ENCODE results near the gene TRAF7.

TRAF7 gene

DNA sequence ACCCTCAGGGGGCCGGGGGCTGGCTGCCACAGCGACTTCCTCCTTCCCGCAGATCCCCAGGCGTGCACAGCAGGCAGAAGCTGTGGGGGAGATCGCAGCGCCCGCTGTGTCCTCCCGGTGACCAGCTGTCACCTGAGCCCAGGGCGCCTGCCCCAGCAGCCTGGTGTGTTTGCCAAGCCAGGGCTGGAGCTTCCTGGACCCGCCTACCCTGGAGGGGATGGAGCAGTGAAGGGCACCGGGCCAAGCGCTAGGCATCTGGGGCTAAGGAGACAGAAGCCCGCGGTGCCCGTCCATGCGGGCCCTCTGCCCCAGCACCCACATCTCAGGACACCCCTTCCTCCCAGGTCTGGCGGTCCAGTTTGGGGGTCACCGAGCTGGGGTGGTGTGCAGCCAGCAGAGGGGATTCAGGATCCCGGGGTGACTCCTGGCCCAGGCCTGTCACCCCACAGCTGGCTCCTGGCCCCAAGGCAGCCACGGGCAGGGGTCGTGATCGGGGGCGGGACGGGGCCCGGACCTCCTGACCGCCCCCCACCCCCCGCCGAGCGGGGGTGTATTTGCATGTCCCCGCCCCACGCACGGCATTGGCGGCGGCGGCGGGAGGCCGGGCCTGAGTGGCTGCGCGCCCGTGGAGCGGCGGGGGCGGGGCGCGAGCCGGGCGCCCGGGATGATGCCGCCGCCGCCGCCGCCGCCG is 7.5 kb upstream of the TRAF7 start, which contains the start of gene RAB26:
RAB26 (plus strand) TSS at position 645 of the 691 bp plus-strand sequence. CDS start 159 bp downstream, outside the sequence.
- no peak within 1 kb of the TSS for H3K27ac ChIP-seq (ENCODE audit: low read depth, low read length, poor library complexity, severe bottlenecking)

DNA sequence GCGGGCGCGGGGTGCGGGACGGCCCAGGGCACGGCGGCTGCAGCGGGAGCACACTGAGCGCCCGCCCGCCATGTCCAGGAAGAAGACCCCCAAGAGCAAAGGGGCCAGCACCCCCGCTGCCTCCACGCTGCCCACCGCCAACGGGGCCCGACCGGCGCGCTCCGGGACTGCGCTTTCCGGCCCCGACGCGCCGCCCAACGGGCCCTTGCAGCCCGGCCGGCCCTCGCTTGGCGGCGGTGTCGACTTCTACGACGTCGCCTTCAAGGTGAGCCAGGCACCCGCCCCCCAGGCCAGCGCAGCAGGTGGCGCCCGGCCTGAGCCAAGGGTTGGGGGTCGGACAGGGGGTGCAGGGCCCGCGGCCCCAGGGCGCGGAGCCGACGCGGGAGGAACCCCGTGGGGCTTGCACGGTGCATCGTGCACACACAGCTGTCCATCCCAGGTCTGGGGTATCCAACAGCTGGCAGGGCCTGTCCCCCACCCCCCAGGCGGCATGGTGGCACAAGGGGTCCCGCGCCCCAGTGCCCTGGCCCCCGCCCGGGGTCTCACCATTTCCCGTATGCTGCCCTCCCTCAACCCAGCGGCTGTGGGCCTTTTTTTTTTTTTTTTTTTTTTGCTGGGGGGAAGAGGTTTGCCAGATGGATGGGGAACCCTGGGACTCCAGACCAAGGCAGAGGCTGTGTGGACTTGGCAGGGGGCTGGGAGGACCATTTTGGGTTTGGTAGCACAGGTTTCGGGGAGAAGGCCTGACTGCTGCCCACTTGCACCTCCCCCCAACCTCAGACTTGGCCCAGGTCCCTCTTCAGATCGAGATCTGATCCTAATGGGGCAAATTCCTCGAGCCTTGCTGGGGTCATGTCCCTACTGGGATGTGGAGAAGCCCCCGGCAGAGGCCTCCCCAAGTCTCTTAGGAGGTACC is 6.6 kb upstream of the TRAF7 start:
- no peaks in the 10 kb centered on the region for H3K9me3 ChIP-seq (ENCODE audit: low read length)
- no peak overlapping the region for H3K27ac ChIP-seq (ENCODE audit: low read depth, low read length, poor library complexity, severe bottlenecking)
- peak overlapping the region; percentile 96 for H3K4me2 ChIP-seq (ENCODE audit: low read length)
- H3K27me3 ChIP-seq (ENCODE audit: insufficient read depth, low read length) = no peaks in the 10 kb centered on the region
- H3K36me3 ChIP-seq (ENCODE audit: insufficient read depth, low read length) = peaks cover 32% of the 10 kb centered on the region
- 0 out of 2 replicates have a peak, but pooled peaks cover 5% of the 10 kb centered on the region for H3F3A ChIP-seq (ENCODE audit: insufficient read depth, low read length)
- peak overlapping the region; percentile 45 for H3K4me3 ChIP-seq (ENCODE audit: low read depth, low read length, poor library complexity, severe bottlenecking)
- no peaks in the 10 kb centered on the region for H4K20me1 ChIP-seq (ENCODE audit: insufficient read depth, low read length)
- no peak overlapping the region for H2AFZ ChIP-seq (ENCODE audit: low read length)
- peaks cover 55% of the 10 kb centered on the region for H3K4me1 ChIP-seq (ENCODE audit: insufficient read depth, low read length, severe bottlenecking)
- H3K79me2 ChIP-seq (ENCODE audit: insufficient read depth, low read length) = no peaks in the 10 kb centered on the region
- H3K9ac ChIP-seq (ENCODE audit: low read length) = peak overlapping the region; percentile 7; the same call in 1 of the 2 replicates
- TF ChIP-seq, protein P1, sequence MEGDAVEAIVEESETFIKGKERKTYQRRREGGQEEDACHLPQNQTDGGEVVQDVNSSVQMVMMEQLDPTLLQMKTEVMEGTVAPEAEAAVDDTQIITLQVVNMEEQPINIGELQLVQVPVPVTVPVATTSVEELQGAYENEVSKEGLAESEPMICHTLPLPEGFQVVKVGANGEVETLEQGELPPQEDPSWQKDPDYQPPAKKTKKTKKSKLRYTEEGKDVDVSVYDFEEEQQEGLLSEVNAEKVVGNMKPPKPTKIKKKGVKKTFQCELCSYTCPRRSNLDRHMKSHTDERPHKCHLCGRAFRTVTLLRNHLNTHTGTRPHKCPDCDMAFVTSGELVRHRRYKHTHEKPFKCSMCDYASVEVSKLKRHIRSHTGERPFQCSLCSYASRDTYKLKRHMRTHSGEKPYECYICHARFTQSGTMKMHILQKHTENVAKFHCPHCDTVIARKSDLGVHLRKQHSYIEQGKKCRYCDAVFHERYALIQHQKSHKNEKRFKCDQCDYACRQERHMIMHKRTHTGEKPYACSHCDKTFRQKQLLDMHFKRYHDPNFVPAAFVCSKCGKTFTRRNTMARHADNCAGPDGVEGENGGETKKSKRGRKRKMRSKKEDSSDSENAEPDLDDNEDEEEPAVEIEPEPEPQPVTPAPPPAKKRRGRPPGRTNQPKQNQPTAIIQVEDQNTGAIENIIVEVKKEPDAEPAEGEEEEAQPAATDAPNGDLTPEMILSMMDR (IDR thresholded peaks at IDR 0.05; ENCODE audit: low read length) = no peak
- no peak for TF ChIP-seq EZH2 (IDR thresholded peaks at IDR 0.05; ENCODE audit: borderline replicate concordance, low read length)
- H3K9me2 ChIP-seq (ENCODE audit: low read depth, low read length) = no peaks in the 10 kb centered on the region

More for the DNA sequence above, 7.5 kb upstream of the TRAF7 start, which contains the start of gene RAB26:
- Histone ChIP-seq H3K79me2 (ENCODE audit: insufficient read depth, low read length) (no peaks in the 10 kb centered on the region), H3K9me3 (ENCODE audit: low read length) (no peaks in the 10 kb centered on the region), H3K9me2 (ENCODE audit: low read depth, low read length) (no peaks in the 10 kb centered on the region), H2AFZ (ENCODE audit: low read length) (no peak within 1 kb of the TSS), H3F3A (ENCODE audit: insufficient read depth, low read length) (0 out of 2 replicates have a peak, but pooled peaks cover 5% of the 10 kb centered on the region), H4K20me1 (ENCODE audit: insufficient read depth, low read length) (no peaks in the 10 kb centered on the region), H3K9ac (ENCODE audit: low read length) (peak within 1 kb of the TSS; percentile 7; the same call in 1 of the 2 replicates), H3K27me3 (ENCODE audit: insufficient read depth, low read length) (no peaks in the 10 kb centered on the region), H3K4me2 (ENCODE audit: low read length) (peak within 1 kb of the TSS; percentile 96), H3K36me3 (ENCODE audit: insufficient read depth, low read length) (peaks cover 24% of the 10 kb centered on the region), H3K4me1 (ENCODE audit: insufficient read depth, low read length, severe bottlenecking) (peaks cover 46% of the 10 kb centered on the region), H3K4me3 (ENCODE audit: low read depth, low read length, poor library complexity, severe bottlenecking) (peak within 1 kb of the TSS; percentile 45)
- TF ChIP-seq, protein P1 (IDR thresholded peaks at IDR 0.05; ENCODE audit: low read length) = no peak
- TF ChIP-seq EZH2 (IDR thresholded peaks at IDR 0.05; ENCODE audit: borderline replicate concordance, low read length) = no peak

DNA sequence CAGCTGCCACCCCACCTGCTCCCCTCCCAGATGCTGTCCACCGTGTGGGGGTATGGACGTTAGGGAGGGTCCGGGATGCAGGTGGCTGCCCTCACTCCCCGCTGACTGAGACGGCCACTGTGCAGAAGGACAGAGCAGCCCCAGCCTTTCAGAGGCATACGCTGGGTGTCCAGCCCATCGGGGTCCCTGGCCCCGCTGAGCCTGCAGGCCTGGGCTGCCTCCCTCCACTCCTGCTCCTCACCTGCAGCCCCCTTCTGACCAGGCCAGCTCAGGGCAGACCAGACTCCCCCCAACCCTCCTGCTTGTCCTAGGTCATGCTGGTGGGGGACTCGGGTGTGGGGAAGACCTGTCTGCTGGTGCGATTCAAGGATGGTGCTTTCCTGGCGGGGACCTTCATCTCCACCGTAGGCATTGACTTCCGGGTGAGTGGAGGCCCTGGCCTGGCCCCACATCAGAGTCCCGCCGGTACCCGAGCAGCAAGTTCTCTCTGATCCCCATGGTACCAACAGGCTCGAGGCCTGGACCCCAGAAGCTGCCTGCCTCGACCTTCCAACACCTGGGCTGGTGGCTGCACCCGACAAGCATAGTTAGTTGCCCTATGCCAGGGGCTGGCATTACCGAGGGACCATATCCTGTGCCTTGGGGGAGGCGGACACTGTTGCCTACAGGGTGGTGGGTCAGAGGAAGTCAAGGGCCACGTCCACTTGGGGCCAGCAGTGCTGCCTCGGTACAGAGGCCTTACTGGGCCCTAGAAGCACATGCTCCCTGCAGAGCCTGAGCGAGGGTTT is 5.8 kb upstream of the TRAF7 start:
- Histone ChIP-seq H3F3A (ENCODE audit: insufficient read depth, low read length) (0 out of 2 replicates have a peak, but pooled peaks cover 5% of the 10 kb centered on the region), H3K36me3 (ENCODE audit: insufficient read depth, low read length) (peaks cover 41% of the 10 kb centered on the region), H3K27ac (ENCODE audit: low read depth, low read length, poor library complexity, severe bottlenecking) (no peak overlapping the region)

More for the DNA sequence above, 5.8 kb upstream of the TRAF7 start:
- peaks cover 58% of the 10 kb centered on the region for H3K4me1 ChIP-seq (ENCODE audit: insufficient read depth, low read length, severe bottlenecking)
- no peaks in the 10 kb centered on the region for H3K9me3 ChIP-seq (ENCODE audit: low read length)
- H3K4me2 ChIP-seq (ENCODE audit: low read length) = peak overlapping the region; percentile 96
- H3K9me2 ChIP-seq (ENCODE audit: low read depth, low read length) = no peaks in the 10 kb centered on the region
- no peak overlapping the region; the same call in 1 of the 2 replicates for H3K9ac ChIP-seq (ENCODE audit: low read length)
- H3K79me2 ChIP-seq (ENCODE audit: insufficient read depth, low read length) = no peaks in the 10 kb centered on the region
- no peaks in the 10 kb centered on the region for H3K27me3 ChIP-seq (ENCODE audit: insufficient read depth, low read length)
- peak overlapping the region; percentile 45 for H3K4me3 ChIP-seq (ENCODE audit: low read depth, low read length, poor library complexity, severe bottlenecking)
- no peaks in the 10 kb centered on the region for H4K20me1 ChIP-seq (ENCODE audit: insufficient read depth, low read length)
- no peak overlapping the region for H2AFZ ChIP-seq (ENCODE audit: low read length)
- TF ChIP-seq, protein P1 (IDR thresholded peaks at IDR 0.05; ENCODE audit: low read length) = no peak
- no peak for TF ChIP-seq EZH2 (IDR thresholded peaks at IDR 0.05; ENCODE audit: borderline replicate concordance, low read length)
